KOPT-K1 (cell line): Measurements from ENCODE around the gene NKD1.
"Not testable (repeated sequence)": the region's sequence is repeated elsewhere in the genome, so short reads cannot be mapped to it uniquely, and the experiment has no call there.

ENCODE experiments used
- H3K27ac ChIP-seq: fragments of 200-600 bp; sonication (generic); 2 replicates; pipeline ENCODE4 v1.5.1; 2016; ENCODE audit warnings: antibody characterized with exemption, mild to moderate bottlenecking, low read depth, low read length; ENCODE audit not compliant: poor library complexity, severe bottlenecking
- H3K36me3 ChIP-seq: fragments of 200-600 bp; sonication (generic); 2 replicates; pipeline ENCODE4 v1.5.1; 2017; ENCODE audit warnings: antibody characterized with exemption, mild to moderate bottlenecking, low read length, moderate library complexity; ENCODE audit not compliant: insufficient read depth
- H3K9me3 ChIP-seq: fragments of 200-600 bp; sonication (generic); 2 replicates; pipeline ENCODE4 v1.5.1; 2017; ENCODE audit warnings: antibody characterized with exemption, low read length, mild to moderate bottlenecking; ENCODE audit not compliant: insufficient read depth, poor library complexity, severe bottlenecking

The NKD1 gene

DNA sequence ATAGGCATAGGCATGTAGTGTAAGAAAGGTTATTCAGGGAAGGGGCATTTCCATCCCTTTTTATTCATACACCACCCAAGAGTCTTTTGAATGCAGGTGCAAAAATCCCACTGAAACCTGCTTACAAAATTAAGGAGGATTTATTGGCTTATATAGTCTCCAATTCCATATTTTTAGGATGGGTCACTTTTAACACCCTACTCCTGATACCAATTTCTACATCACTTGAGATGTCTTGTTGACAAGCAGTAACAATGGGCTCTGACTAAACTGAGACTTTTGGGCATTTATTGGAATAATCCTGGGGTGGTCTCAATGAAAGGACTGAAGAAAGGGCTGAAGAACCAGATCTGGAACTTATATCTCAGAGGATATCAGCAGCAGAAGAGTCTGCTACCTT lies 18.9 kb upstream of the NKD1 start:
- H3K9me3 ChIP-seq: peaks cover 19% of the 10 kb centered on the region
- H3K36me3 ChIP-seq: no peaks in the 10 kb centered on the region
- H3K27ac ChIP-seq: no peak overlapping the region

DNA sequence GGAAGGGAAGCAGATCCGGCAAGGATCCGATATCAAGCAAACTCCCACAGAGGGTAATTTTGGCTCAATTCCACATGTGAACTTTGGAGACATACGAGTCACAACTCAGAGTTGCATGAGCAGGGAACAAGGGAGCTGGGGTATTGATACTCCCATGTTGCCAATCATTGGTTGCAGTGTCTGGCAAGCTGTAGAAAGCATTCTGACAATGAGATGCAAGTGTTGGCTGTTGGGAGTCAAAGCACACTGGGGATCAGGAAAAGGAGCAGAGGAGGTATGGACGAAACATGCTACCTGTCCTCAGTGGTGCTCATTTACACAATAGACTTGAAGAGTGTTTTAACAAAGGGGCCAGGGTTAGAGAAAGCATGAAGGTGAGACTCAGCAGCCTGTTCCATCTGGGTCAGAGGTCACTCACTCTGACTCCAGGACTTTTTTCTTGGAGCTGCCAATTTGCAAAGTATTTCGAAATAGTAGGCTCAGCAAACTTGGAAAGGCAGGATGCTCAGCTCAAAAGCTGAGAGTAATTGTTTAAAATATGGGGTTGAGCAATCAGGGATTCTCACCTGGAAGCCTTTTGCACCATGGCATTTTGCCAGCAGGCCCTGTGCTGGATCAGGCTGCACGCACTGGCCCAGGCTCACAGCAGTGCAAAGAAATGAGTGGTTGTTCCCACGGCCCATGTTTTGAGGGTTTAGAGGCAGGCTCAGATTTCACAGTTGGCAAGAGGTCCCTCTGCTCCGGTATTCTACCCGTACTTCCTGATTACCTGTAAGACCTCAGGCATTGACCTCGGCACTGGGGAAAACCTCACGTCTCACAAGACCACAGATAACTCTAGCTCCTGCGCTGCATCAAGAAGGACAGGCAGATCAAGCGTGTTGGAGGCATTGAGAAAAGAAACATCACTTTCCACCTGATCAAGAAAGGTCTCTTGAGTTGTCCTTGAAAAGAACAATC lies 17.6 kb upstream of the NKD1 start:
- Histone ChIP-seq H3K36me3 (no peaks in the 10 kb centered on the region), H3K9me3 (peaks cover 19% of the 10 kb centered on the region), H3K27ac (no peak overlapping the region)

GRCh38 chr16:50531359-50531758 lies 16.8 kb upstream of the NKD1 start:
- Histone ChIP-seq H3K36me3 (no peaks in the 10 kb centered on the region), H3K9me3 (peaks cover 19% of the 10 kb centered on the region), H3K27ac (no peak overlapping the region)

DNA sequence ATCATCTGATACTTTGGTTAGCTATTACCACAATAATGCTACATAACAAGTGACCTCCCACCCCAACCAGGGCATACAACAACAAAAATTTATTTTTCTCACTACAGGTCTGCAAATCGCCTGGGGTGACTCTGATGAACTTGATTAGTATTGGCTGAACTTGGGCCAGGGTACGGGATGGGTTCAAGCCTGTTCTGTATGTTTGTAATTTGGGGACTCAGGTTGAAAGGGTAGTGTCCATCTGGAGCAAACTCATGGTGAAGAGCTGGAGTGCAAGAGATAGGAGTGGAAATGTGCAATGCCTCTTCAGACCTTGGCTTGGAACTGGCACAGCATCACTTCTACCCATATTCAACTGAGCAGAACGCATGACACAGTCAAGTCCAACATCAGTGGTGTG lies 16.3 kb upstream of the NKD1 start:
- no peaks in the 10 kb centered on the region for H3K36me3 ChIP-seq
- H3K9me3 ChIP-seq: peaks cover 19% of the 10 kb centered on the region
- H3K27ac ChIP-seq: no peak overlapping the region

- Histone ChIP-seq H3K27ac (no peak overlapping the region), H3K9me3 (peaks cover 19% of the 10 kb centered on the region), H3K36me3 (no peaks in the 10 kb centered on the region)
Observed at GRCh38 chr16:50532576-50532975, 15.6 kb upstream of the NKD1 start.

DNA sequence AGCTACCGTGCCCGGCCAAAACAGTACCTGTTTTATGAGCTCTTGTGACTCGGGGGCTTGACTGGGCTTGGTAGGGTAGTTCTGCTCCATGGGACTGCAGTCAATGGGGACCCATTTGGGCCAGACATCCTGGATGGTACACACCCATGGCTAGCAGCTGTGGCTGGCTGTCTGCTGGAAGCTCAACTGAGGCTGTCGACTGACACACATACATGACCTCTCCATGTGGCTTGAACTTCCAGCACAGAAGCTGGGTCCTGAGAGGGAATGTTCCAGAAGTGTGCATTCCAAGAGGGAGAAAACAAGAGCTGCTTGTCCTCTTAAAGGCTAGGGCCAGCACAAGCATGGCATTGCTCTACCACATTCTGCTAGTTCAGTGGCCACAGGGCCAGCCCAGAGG lies 14.9 kb upstream of the NKD1 start:
- Histone ChIP-seq H3K27ac (no peak overlapping the region), H3K9me3 (peaks cover 17% of the 10 kb centered on the region), H3K36me3 (no peaks in the 10 kb centered on the region)

DNA sequence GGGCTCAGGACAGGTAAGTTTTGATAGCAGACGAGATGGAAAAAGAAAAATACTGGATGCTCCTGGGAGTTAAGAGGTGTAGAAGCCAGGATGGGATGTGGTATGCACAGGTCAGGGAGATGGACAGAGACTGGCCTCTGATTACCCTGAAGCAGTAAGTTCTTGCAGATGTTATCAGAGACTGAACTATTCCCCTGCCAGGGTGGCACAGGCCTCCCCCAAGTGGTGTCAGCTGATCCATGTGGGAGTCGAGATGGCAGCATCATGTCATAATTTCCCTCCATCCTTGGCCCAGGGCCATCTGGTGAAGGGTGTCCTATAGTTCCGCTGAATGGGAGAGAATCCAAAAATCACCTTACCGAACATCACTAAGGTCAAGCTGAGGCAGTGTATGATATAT lies 14.1 kb upstream of the NKD1 start:
- H3K9me3 ChIP-seq: peaks cover 10% of the 10 kb centered on the region
- H3K36me3 ChIP-seq: no peaks in the 10 kb centered on the region
- no peak overlapping the region for H3K27ac ChIP-seq

GRCh38 chr16:50534556-50534955 lies 13.6 kb upstream of the NKD1 start:
- Histone ChIP-seq H3K27ac (no peak overlapping the region), H3K9me3 (peaks cover 5% of the 10 kb centered on the region), H3K36me3 (no peaks in the 10 kb centered on the region)

DNA sequence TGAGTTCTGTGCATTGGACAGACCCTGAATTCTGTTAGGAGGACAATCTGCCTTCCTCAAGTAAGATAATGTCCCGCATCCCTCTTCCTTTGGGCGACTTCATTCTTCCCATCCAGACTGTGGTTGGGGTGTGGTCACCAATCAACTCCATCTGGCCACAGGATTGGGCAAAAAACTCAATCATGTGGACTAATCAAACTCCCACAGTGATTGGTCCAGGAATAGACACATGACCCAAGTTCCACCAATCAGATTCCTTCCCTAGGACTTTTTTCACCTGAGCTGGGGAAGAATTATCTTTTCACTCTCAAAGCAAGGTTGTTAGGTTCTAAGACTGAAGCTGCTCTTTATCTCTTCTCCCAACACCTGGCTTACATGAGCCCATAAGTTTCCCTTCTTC lies 13.2 kb upstream of the NKD1 start:
- H3K9me3 ChIP-seq: peaks cover 4% of the 10 kb centered on the region

GRCh38 chr16:50535506-50536257 lies 12.5 kb upstream of the NKD1 start:
- Histone ChIP-seq H3K27ac (no peak overlapping the region), H3K36me3 (no peaks in the 10 kb centered on the region), H3K9me3 (no peaks in the 10 kb centered on the region)

More for the DNA sequence above, 13.2 kb upstream of the NKD1 start:
- Histone ChIP-seq H3K27ac (no peak overlapping the region), H3K36me3 (no peaks in the 10 kb centered on the region)

DNA sequence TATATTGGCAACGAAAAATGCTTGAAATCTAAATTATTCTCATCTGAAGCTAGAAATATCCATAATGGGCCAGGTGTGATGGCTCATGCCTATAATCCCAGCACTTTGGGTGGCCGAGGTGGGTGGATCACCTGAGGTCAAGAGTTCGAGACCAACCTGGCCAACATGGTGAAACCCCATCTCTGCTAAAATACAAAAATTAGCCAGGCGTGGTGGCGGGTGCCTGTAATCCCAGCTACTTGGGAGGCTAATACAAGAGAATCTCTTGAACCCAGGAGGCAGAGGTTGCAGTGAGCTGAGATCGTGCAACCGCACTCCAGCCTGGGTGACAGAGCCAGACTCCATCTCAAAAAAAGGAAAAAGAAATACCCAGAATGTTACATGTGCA lies 11.9 kb upstream of the NKD1 start:
- not testable (repeated sequence) for H3K9me3 ChIP-seq, H3K36me3 ChIP-seq

GRCh38 chr16:50537533-50538290 lies 10.5 kb upstream of the NKD1 start:
- H3K9me3 ChIP-seq: peaks cover 3% of the 10 kb centered on the region
- no peak overlapping the region for H3K27ac ChIP-seq
- no peaks in the 10 kb centered on the region for H3K36me3 ChIP-seq

More for the DNA sequence above, 11.9 kb upstream of the NKD1 start:
- H3K27ac ChIP-seq: not testable (repeated sequence)

GRCh38 chr16:50538411-50539052 lies 9.7 kb upstream of the NKD1 start:
- Histone ChIP-seq H3K27ac (no peak overlapping the region), H3K9me3 (peaks cover 11% of the 10 kb centered on the region), H3K36me3 (no peaks in the 10 kb centered on the region)

GRCh38 chr16:50539053-50539695 lies 9.0 kb upstream of the NKD1 start:
- no peak overlapping the region for H3K27ac ChIP-seq
- H3K9me3 ChIP-seq: peaks cover 15% of the 10 kb centered on the region
- no peaks in the 10 kb centered on the region for H3K36me3 ChIP-seq
